RWPE2 (cell line): ENCODE data around the gene OXT.
A peak's percentile ranks its signal among the peaks of the same experiment; 100 is the strongest.

ENCODE experiments used
- ATAC-seq: fragments of 200-7000 bp; cut with Tn5 transposase; 3 replicates; pipeline ENCODE4 v1.9.1; 2021; ENCODE audit warnings: low read depth
- DNase-seq: peaks from one replicate; pipeline ENCODE4 v3.0.0-alpha.2; 2020; ENCODE audit warnings: low spot score
- H3K27ac ChIP-seq: fragments of 450-650 bp; 2 replicates; pipeline ENCODE4 v1.5.1; 2017; ENCODE audit warnings: mild to moderate bottlenecking; ENCODE audit not compliant: poor library complexity, severe bottlenecking
- H3K27me3 ChIP-seq: fragments of 250-450 bp; sonication (Bioruptor Pico); 2 replicates; pipeline ENCODE4 v1.5.1; 2021; ENCODE audit warnings: mild to moderate bottlenecking, moderate library complexity; ENCODE audit not compliant: insufficient read depth, poor library complexity, severe bottlenecking
- H3K36me3 ChIP-seq: fragments of 250-450 bp; sonication (Bioruptor Pico); 2 replicates; pipeline ENCODE4 v1.5.1; 2020; ENCODE audit warnings: low read depth, mild to moderate bottlenecking, moderate library complexity
- H3K4me1 ChIP-seq: fragments of 250-450 bp; sonication (Bioruptor Pico); 2 replicates; pipeline ENCODE4 v1.5.1; 2021; ENCODE audit warnings: mild to moderate bottlenecking, moderate library complexity; ENCODE audit not compliant: insufficient read depth, poor library complexity, severe bottlenecking
- H3K4me3 ChIP-seq: fragments of 250-450 bp; sonication (Bioruptor Pico); 2 replicates; pipeline ENCODE4 v1.5.1; 2021; ENCODE audit warnings: mild to moderate bottlenecking, moderate library complexity; ENCODE audit not compliant: severe bottlenecking
- H3K9me3 ChIP-seq: fragments of 250-450 bp; sonication (Bioruptor Pico); 2 replicates; pipeline ENCODE4 v1.5.1; 2021; ENCODE audit warnings: mild to moderate bottlenecking, moderate library complexity; ENCODE audit not compliant: severe bottlenecking
- CTCF ChIP-seq: fragments of 450-650 bp; IDR thresholded peaks from one replicate; pipeline ENCODE4 v1.5.1; 2017; ENCODE audit warnings: mild to moderate bottlenecking, moderate library complexity; ENCODE audit not compliant: poor library complexity, severe bottlenecking

OXT gene

DNA sequence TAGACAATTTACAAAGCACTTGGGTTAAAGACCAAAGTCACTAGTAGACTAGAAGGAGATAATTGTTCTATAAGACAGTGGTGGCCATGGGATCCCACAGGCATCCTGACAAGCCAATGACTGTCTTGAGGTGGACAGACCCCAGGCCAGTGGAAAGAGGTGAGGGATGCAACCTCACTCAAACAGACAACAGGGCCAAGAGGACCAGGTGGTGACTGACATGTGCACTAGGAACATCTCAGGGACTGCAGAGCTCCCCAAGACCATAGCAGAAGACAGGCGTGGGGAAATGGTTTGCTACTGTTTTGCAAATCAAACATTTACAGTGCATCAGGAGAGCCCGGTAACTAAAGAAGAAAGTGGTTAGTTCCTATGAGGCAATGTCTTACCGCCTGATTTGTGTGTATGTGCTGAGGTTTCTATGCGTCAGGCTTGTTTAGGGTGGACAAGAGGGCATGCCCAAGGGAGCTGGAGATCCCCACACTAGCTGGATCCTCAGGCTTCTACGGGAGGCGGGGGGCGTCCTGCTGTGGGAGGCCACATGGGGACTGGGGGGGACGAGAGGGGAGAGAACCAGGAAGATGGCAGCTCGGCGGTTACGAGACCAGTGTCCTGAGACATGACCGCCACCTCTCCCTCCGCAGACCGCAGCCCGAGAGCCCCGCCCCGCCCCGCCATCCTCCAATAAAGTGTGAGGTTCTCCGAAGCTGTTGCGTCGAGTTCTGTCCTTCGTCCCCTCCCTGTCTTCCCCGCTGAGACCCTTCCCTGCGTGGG, 26.2 kb upstream of the OXT start:
- Histone ChIP-seq H3K4me1 (no peaks in the 10 kb centered on the region), H3K9me3 (no peaks in the 10 kb centered on the region), H3K27me3 (no peaks in the 10 kb centered on the region), H3K27ac (peak overlapping the region; percentile 36), H3K36me3 (peaks cover 31% of the 10 kb centered on the region), H3K4me3 (peak overlapping the region; percentile 65)
- ATAC-seq (peak; percentile 65), DNase-seq (no peak)
- no peak for TF ChIP-seq CTCF

GRCh38 chr20:3045816-3046676, 25.4 kb upstream of the OXT start, which contains the start of gene MRPS26:
TSS of gene MRPS26 (plus strand) at chr20:3046052. CDS start at chr20:3046069, 17 bp downstream.
- Histone ChIP-seq H3K4me1 (no peaks in the 10 kb centered on the region), H3K9me3 (no peaks in the 10 kb centered on the region), H3K27ac (peak within 1 kb of the TSS; percentile 36), H3K27me3 (no peaks in the 10 kb centered on the region), H3K36me3 (peaks cover 31% of the 10 kb centered on the region), H3K4me3 (peak within 1 kb of the TSS; percentile 65)
- DNase-seq: peak; percentile 89
- TF ChIP-seq CTCF: peak; percentile 14
- peak; percentile 87 for ATAC-seq

GRCh38 chr20:3046677-3047462, 24.6 kb upstream of the OXT start:
- H3K9me3 ChIP-seq: no peaks in the 10 kb centered on the region
- H3K27me3 ChIP-seq: no peaks in the 10 kb centered on the region
- DNase-seq: no peak
- H3K27ac ChIP-seq: peak overlapping the region; percentile 36
- no peaks in the 10 kb centered on the region for H3K4me1 ChIP-seq
- H3K36me3 ChIP-seq: peaks cover 31% of the 10 kb centered on the region
- no peak for TF ChIP-seq CTCF
- H3K4me3 ChIP-seq: peak overlapping the region; percentile 65
- ATAC-seq: peak; percentile 39

DNA sequence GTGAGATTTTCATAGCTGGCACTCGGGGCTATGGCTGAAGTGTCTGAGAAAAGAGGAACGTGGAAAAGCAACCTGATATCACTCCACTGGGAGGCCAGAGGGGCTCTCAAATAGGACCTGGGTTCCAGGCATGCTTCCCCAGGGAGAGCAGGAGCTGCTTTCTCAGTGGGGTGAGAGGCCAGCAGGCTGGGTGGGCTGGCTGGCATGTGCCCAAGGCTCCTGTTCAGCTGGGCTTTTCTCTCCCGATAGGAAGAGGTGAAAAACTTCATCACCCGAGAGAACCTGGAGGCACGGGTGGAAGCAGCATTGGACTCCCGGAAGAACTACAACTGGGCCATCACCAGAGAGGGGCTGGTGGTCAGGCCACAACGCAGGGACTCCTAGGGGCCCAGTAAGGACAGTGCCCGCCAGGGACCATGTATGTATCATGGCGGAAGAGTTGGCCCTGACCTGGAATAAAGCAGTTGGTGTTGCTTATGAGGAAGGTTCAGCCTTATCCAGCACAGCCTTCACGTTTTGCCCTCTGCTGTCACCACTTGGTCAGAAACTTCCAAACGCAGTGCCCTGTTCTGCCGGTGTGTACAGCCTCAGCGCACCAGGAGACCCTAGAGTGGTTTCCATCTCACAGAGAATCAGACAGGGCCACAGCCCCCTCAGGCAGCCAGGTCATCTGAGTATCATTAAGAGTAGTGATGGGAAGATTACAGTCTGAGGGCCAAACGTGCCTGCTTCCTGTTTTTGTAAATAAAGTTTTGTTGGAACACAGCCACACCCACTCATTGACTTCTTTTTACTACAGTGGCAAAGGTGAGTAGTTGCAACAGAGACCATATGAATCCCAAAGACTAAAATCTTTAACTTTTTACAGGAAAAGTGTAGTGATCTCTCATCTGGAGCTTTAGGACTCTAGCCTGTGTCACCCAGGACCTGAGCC, 23.7 kb upstream of the OXT start:
- Histone ChIP-seq H3K27me3 (no peaks in the 10 kb centered on the region), H3K4me3 (peak overlapping the region; percentile 65), H3K4me1 (no peaks in the 10 kb centered on the region), H3K9me3 (no peaks in the 10 kb centered on the region), H3K36me3 (peaks cover 31% of the 10 kb centered on the region), H3K27ac (no peak overlapping the region)
- no peak for ATAC-seq
- no peak for DNase-seq
- no peak for TF ChIP-seq CTCF
